ENCODE measurements around the gene CCDC178. TPM values are rescaled to one million over a fixed set of nuclear protein-coding genes. Genes with fewer than 3 reads are reported as not detected.

Gene CCDC178
- total and polyA plus RNA-seq, 12 donors = 0.13 to 6.5 (median 0.87) TPM; not detected in 5

DNA sequence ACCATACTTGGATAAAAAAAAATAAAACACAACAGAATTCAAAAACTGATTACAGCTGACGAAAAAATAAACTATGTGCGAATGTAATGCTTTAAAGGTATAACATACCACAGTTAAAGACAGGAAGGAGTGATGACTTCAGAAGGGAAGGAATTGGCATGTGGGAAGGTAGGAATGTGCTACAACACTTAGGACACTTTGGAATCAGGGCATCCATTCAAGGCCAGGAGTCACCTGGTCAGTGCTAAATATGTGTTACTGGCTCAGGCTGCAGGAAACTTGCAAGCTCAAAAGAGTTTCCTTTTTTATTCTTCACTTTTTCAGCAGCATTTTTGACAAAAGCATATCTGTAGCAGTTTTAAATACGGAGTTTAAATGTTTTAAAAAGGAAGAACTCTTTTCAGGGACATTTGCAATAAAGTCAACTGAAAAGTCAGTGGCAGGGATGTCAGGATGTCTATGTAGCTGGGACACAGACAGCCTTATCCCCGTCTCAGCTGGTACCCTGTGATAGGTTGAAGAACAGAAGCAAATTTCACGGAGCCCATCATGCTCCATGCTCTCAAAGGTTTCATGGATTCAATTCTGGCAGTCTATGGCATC, 529.7 kb downstream of the CCDC178 start:
- no peaks in the 10 kb centered on the region for H3K4me1 ChIP-seq (replicated peaks in 1 of 2)
- no peak for TF ChIP-seq CTCF (IDR thresholded peaks at IDR 0.05)
- no peak for TF ChIP-seq POLR2A (IDR thresholded peaks at IDR 0.05)
- H3K9me3 ChIP-seq (replicated peaks in 1 of 3) = no peaks in the 10 kb centered on the region
- H3K27me3 ChIP-seq = no peaks in the 10 kb centered on the region
- intact Hi-C loops (cut with DNase I) = no loop called here
- no peak overlapping the region for H3K4me3 ChIP-seq
- no peak overlapping the region for H3K27ac ChIP-seq
- no peaks in the 10 kb centered on the region for H3K36me3 ChIP-seq (replicated peaks in 1 of 2)
- 64 to 72% (median 67%) methylated on average over 5 of the region's 5 CpGs for WGBS, 4 donors
- DNase-seq = no peak

DNA sequence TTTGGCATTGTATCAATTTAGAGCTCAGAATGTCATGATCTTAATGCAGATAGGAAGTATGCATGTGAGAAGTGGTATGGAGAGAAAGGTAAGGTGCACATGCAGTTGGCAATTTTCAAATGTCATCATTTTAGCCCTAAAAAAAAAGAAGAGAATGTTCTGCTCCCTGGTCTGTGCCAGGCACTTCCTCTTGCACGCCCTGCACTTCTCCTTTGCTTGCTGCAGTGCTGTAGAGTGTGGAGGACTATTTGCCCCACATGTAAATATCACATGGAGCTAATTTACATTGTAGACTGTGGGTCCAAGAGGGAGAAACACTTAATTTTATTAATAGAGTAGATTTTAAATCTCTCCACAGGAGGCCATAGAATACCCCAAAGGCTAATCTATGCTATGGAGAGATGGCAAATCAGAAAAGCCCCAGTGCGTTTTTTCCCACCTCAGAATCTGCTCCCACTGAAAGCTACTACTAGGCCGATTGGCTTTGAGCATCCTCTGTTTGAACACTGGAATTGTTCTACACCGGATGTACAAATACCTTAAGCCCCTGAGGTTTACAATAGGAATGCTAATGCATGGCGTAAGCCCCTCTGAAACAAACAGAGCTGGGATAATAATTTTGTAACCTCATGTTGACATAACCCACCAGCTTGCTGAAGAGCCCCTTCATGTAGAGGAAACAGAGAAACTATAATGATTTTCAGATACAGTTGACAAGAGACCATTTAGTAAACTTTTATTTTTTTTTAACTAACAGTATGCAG, 530.5 kb downstream of the CCDC178 start:
- Histone ChIP-seq H3K4me1 (replicated peaks in 1 of 2) (no peaks in the 10 kb centered on the region), H3K9me3 (replicated peaks in 1 of 3) (no peaks in the 10 kb centered on the region), H3K36me3 (replicated peaks in 1 of 2) (no peaks in the 10 kb centered on the region), H3K27me3 (no peaks in the 10 kb centered on the region), H3K27ac (no peak overlapping the region), H3K4me3 (no peak overlapping the region)
- TF ChIP-seq CTCF (IDR thresholded peaks at IDR 0.05) (no peak), POLR2A (IDR thresholded peaks at IDR 0.05) (no peak)
- no peak for DNase-seq
- intact Hi-C loops (cut with DNase I) = no loop called here
- 63 to 74% (median 71%) methylated on average over 5 of the region's 5 CpGs for WGBS, 4 donors

GRCh38 chr18:32908424-32908805, 532.1 kb downstream of the CCDC178 start:
- no peaks in the 10 kb centered on the region for H3K4me1 ChIP-seq (replicated peaks in 1 of 2)
- no peaks in the 10 kb centered on the region for H3K36me3 ChIP-seq (replicated peaks in 1 of 2)
- no peak for TF ChIP-seq CTCF (IDR thresholded peaks at IDR 0.05)
- TF ChIP-seq POLR2A (IDR thresholded peaks at IDR 0.05) = no peak
- H3K9me3 ChIP-seq (replicated peaks in 1 of 3) = no peaks in the 10 kb centered on the region
- no peaks in the 10 kb centered on the region for H3K27me3 ChIP-seq
- intact Hi-C loops (cut with DNase I) = no loop called here
- no peak for DNase-seq
- no peak overlapping the region for H3K4me3 ChIP-seq
- WGBS, 4 donors = 79 to 87% (median 83%) methylated on average over 7 of the region's 7 CpGs
- H3K27ac ChIP-seq = no peak overlapping the region

DNA sequence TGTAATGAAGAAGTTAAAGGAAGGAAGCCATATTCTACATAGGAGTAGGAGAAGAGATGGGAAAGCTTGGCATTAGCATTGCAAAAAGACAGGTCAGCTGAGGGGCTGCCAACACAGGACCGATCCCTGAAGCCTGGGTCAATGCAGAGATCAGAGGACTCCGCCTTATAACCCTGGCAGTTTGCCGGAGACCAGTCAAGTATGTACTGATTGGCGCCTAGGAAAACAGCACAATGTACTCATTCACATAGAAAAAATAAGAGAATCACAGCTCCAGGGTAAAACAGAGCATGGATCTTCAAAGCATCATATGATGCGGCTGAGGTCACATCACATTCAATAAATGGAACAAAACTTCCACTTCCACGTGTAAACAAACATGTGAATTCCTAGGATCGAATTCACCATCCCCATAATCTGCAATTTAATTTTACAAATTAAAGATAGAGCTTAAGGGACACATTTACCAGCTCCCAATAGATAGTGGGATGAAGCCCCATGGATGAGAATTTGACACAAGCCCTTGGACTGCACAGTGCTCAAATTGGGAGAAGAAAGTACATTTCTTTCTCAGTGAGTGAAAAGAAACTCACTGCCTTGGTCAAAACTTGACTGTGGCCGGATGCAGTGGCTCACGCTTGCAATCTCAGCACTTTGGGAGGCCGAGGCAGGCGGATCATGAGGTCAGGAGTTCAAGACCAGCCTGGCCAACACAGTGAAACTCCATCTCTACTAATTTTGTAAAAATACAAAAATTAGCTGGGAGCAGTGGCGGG, 532.7 kb downstream of the CCDC178 start:
- 79 to 82% (median 81%) methylated on average over 12 of the region's 12 CpGs for WGBS, 4 donors
- intact Hi-C loops (cut with DNase I) = no loop called here
- no peak for TF ChIP-seq CTCF (IDR thresholded peaks at IDR 0.05)
- no peak for TF ChIP-seq POLR2A (IDR thresholded peaks at IDR 0.05)
- no peaks in the 10 kb centered on the region for H3K36me3 ChIP-seq (replicated peaks in 1 of 2)
- DNase-seq = no peak
- H3K4me1 ChIP-seq (replicated peaks in 1 of 2) = no peaks in the 10 kb centered on the region
- H3K27me3 ChIP-seq = no peaks in the 10 kb centered on the region
- H3K4me3 ChIP-seq = no peak overlapping the region
- H3K27ac ChIP-seq = no peak overlapping the region
- H3K9me3 ChIP-seq (replicated peaks in 1 of 3) = no peaks in the 10 kb centered on the region

Data from adrenal gland (tissue), 12 donors.